Measurements from ENCODE around the gene PGD. TPM values are rescaled to one million over a fixed set of nuclear protein-coding genes. Genes with fewer than 3 reads are reported as not detected.

The PGD gene
- total RNA-seq, 1 donor from 2014 or later, result 52.4 TPM

GRCh38 chr1:10446790-10447422, 48.0 kb downstream of the PGD start:
- Histone ChIP-seq H3K27me3 (ENCODE audit: control insufficient read depth, insufficient read depth, low read length) (no peaks in the 10 kb centered on the region), H3K4me3 (ENCODE audit: low read depth, low read length) (no peak overlapping the region), H3K36me3 (ENCODE audit: control insufficient read depth, insufficient read depth, low read length) (no peaks in the 10 kb centered on the region)
- no peak for FAIRE-seq
- no peak for TF ChIP-seq CTCF (IDR thresholded peaks at IDR 0.05; ENCODE audit: insufficient read depth, low read length, severe bottlenecking)
- DNase-seq (ENCODE audit: low read depth), result no peak

- TF ChIP-seq CTCF (IDR thresholded peaks at IDR 0.05; ENCODE audit: insufficient read depth, low read length, severe bottlenecking), result no peak
- FAIRE-seq (no peak), DNase-seq (ENCODE audit: low read depth) (no peak)
- Histone ChIP-seq H3K36me3 (ENCODE audit: control insufficient read depth, insufficient read depth, low read length) (no peaks in the 10 kb centered on the region), H3K27me3 (ENCODE audit: control insufficient read depth, insufficient read depth, low read length) (no peaks in the 10 kb centered on the region), H3K4me3 (ENCODE audit: low read depth, low read length) (no peak within 1 kb of the TSS)
Measured at GRCh38 chr1:10449751-10450150, 50.9 kb downstream of the PGD start, which contains the start of gene CORT. TSS of gene CORT (plus strand) at chr1:10450031. CDS start at chr1:10450224, 193 bp downstream.

- no peak for DNase-seq (ENCODE audit: low read depth)
- H3K36me3 ChIP-seq (ENCODE audit: control insufficient read depth, insufficient read depth, low read length), result no peaks in the 10 kb centered on the region
- no peak for FAIRE-seq
- H3K27me3 ChIP-seq (ENCODE audit: control insufficient read depth, insufficient read depth, low read length), result no peaks in the 10 kb centered on the region
- no peak overlapping the region for H3K4me3 ChIP-seq (ENCODE audit: low read depth, low read length)
- TF ChIP-seq CTCF (IDR thresholded peaks at IDR 0.05; ENCODE audit: insufficient read depth, low read length, severe bottlenecking), result no peak
Measured at GRCh38 chr1:10450156-10450814, 51.4 kb downstream of the PGD start.

- no peak overlapping the region for H3K4me3 ChIP-seq (ENCODE audit: low read depth, low read length)
- DNase-seq (ENCODE audit: low read depth) (no peak), FAIRE-seq (no peak)
Measured at GRCh38 chr1:10450836-10451235, 52.0 kb downstream of the PGD start.

GRCh38 chr1:10451287-10451686, 52.4 kb downstream of the PGD start:
- no peaks in the 10 kb centered on the region for H3K36me3 ChIP-seq (ENCODE audit: control insufficient read depth, insufficient read depth, low read length)
- DNase-seq (ENCODE audit: low read depth) (no peak), FAIRE-seq (no peak)
- TF ChIP-seq CTCF (IDR thresholded peaks at IDR 0.05; ENCODE audit: insufficient read depth, low read length, severe bottlenecking), result no peak
- H3K27me3 ChIP-seq (ENCODE audit: control insufficient read depth, insufficient read depth, low read length), result no peaks in the 10 kb centered on the region
- no peak overlapping the region for H3K4me3 ChIP-seq (ENCODE audit: low read depth, low read length)

More at GRCh38 chr1:10450836-10451235, 52.0 kb downstream of the PGD start:
- Histone ChIP-seq H3K27me3 (ENCODE audit: control insufficient read depth, insufficient read depth, low read length) (no peaks in the 10 kb centered on the region), H3K36me3 (ENCODE audit: control insufficient read depth, insufficient read depth, low read length) (no peaks in the 10 kb centered on the region)
- TF ChIP-seq CTCF (IDR thresholded peaks at IDR 0.05; ENCODE audit: insufficient read depth, low read length, severe bottlenecking), result no peak
